SK-N-SH treated with all-trans-retinoic acid at 6 μM for 48 hours (cell line): ENCODE results near the gene DLG2.

Experiments used
- ARNTL ChIP-seq: fragments of 450-650 bp; formaldehyde crosslinking; IDR thresholded peaks from 2 replicates; pipeline ENCODE4 v1.5.0; 2020; ENCODE audit warnings: low read depth, mild to moderate bottlenecking, moderate library complexity, borderline replicate concordance
- CREB5 ChIP-seq: fragments of 250-450 bp; sonication (Bioruptor Pico); IDR thresholded peaks from 2 replicates; pipeline ENCODE4 v1.5.1; 2020; ENCODE audit warnings: low read depth, mild to moderate bottlenecking, moderate library complexity
- CSDC2 ChIP-seq: fragments of 250-450 bp; sonication (Bioruptor Pico); IDR thresholded peaks from 2 replicates; pipeline ENCODE4 v1.5.0; 2020; ENCODE audit warnings: mild to moderate bottlenecking, moderate library complexity
- CSRNP3 ChIP-seq: fragments of 250-450 bp; sonication (Bioruptor Pico); IDR thresholded peaks from 2 replicates; pipeline ENCODE4 v1.5.1; 2021; ENCODE audit warnings: mild to moderate bottlenecking, moderate library complexity
- GLIS3 ChIP-seq: fragments of 250-450 bp; sonication (Bioruptor Pico); IDR thresholded peaks from 2 replicates; pipeline ENCODE4 v1.5.0; 2020; ENCODE audit warnings: mild to moderate bottlenecking, moderate library complexity
- PATZ1 ChIP-seq: fragments of 250-450 bp; sonication (Bioruptor Pico); IDR thresholded peaks from 2 replicates; pipeline ENCODE4 v1.8.0; 2020; ENCODE audit warnings: mild to moderate bottlenecking, moderate library complexity, borderline replicate concordance
- POU6F1 ChIP-seq: fragments of 250-450 bp; sonication (Bioruptor Pico); IDR thresholded peaks from 2 replicates; pipeline ENCODE4 v1.8.0; 2021; ENCODE audit warnings: low read depth, mild to moderate bottlenecking, moderate library complexity, borderline replicate concordance
- RARB ChIP-seq: fragments of 250-450 bp; sonication (Bioruptor Pico); IDR thresholded peaks from 2 replicates; pipeline ENCODE4 v1.8.0; 2021; ENCODE audit warnings: mild to moderate bottlenecking, moderate library complexity
- SNAI2 ChIP-seq: fragments of 250-450 bp; sonication (Bioruptor Pico); IDR thresholded peaks from 2 replicates; pipeline ENCODE4 v1.5.0; 2020; ENCODE audit warnings: mild to moderate bottlenecking, moderate library complexity
- ZC3H10 ChIP-seq: fragments of 250-450 bp; sonication (Bioruptor Pico); IDR thresholded peaks from 2 replicates; pipeline ENCODE4 v1.5.1; 2021; ENCODE audit warnings: mild to moderate bottlenecking, moderate library complexity
- ZFP30 ChIP-seq: fragments of 450-650 bp; formaldehyde crosslinking; IDR thresholded peaks from 2 replicates; pipeline ENCODE4 v1.5.0; 2022; ENCODE audit warnings: mild to moderate bottlenecking, moderate library complexity
- ZNF565 ChIP-seq: fragments of 450-650 bp; formaldehyde crosslinking; conservative IDR thresholded peaks from 2 replicates; pipeline ENCODE4 v1.5.0; 2020; ENCODE audit warnings: low read depth, mild to moderate bottlenecking, moderate library complexity

GRCh38 chr11:83693306-83693992 lies 1933.7 kb downstream of the DLG2 start:
- TF ChIP-seq ZNF565 (CRISPR knock-in tag) (no peak), PATZ1 (no peak), ARNTL (CRISPR knock-in tag) (no peak), CSRNP3 (CRISPR knock-in tag) (no peak), GLIS3 (no peak), RARB (CRISPR knock-in tag) (no peak), POU6F1 (CRISPR knock-in tag) (no peak), CSDC2 (CRISPR knock-in tag) (no peak), CREB5 (no peak), ZFP30 (CRISPR knock-in tag) (no peak), ZC3H10 (CRISPR knock-in tag) (no peak), SNAI2 (CRISPR knock-in tag) (no peak)
